Adrenal gland (tissue), 5 donors: ENCODE data around the gene S100A6.

Experiments used
- CTCF ChIP-seq, 6 experiments: fragments of 450-650 bp in 4 of 6; fragments of 200-600 bp in 2 of 6; sonication (generic) in 1 of 6; IDR thresholded peaks; 1 replicate in 5 of 6; 2 replicates in 1 of 6; pipeline versions ENCODE4 v1.5.1 to v1.8.0; 2016 to 2021; ENCODE audit warnings: antibody characterized with exemption in 6 of 6, mild to moderate bottlenecking in 2 of 6, moderate library complexity in 1 of 6
- POLR2A ChIP-seq, 2 donors: fragments of 450-650 bp; IDR thresholded peaks; one replicate each; pipeline ENCODE4 v1.6.1; 2017; ENCODE audit warnings: antibody characterized with exemption in 2 of 2, mild to moderate bottlenecking in 2 of 2, moderate library complexity in 1 of 2
- donor health status: DM: no; HTN: no; CAD: no.

- TF ChIP-seq POLR2A (IDR thresholded peaks at IDR 0.05), result no peak
- TF ChIP-seq CTCF (IDR thresholded peaks at IDR 0.05), result no peak
Observed at GRCh38 chr1:153578936-153579335, 43.1 kb upstream of the S100A6 start.
